ENCODE measurements around the gene IL20RB. TPM values are rescaled to one million over a fixed set of nuclear protein-coding genes. Genes with fewer than 3 reads are reported as not detected.
A peak's percentile ranks its signal among the peaks of the same experiment; 100 is the strongest.

The IL20RB gene, protein sequence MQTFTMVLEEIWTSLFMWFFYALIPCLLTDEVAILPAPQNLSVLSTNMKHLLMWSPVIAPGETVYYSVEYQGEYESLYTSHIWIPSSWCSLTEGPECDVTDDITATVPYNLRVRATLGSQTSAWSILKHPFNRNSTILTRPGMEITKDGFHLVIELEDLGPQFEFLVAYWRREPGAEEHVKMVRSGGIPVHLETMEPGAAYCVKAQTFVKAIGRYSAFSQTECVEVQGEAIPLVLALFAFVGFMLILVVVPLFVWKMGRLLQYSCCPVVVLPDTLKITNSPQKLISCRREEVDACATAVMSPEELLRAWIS
- total RNA-seq (1.6 and 2.5 TPM in 2 replicates), polyA plus RNA-seq (0.65 and 0.79 TPM in 2 replicates), polyA minus RNA-seq (3.2 and 4.1 TPM in 2 replicates), Bru-seq, nascent RNA (percentile 71 among the genes with signal in this experiment), BruChase-seq, experiment 1, labeled RNA remaining after a 6-hour chase (percentile 82 among the genes with signal in this experiment), BruChase-seq, experiment 2, labeled RNA remaining after a 2-hour chase (percentile 76 among the genes with signal in this experiment)
- 0.57 and 0.72 TPM in 2 replicates for polyA plus RNA-seq (2011; cell fraction: cytosol; rRNA removed)
- polyA plus RNA-seq (2011; cell fraction: nucleus; rRNA removed) = 6.6 and 6.8 TPM in 2 replicates
- polyA plus RNA-seq (2012) = 0.37 and 0.46 TPM in 2 replicates
- polyA minus RNA-seq (2011; cell fraction: cytosol; rRNA and poly(A)+ RNA removed) = 17.4 TPM
- polyA minus RNA-seq (2011; cell fraction: nucleus; rRNA and poly(A)+ RNA removed) = 8.5 and 15.5 TPM in 2 replicates
- long read RNA-seq, partial matches to known transcripts = 2 of 4 reads
- long read RNA-seq, other reads (novel, unspliced or antisense) = 2 of 4 reads

DNA sequence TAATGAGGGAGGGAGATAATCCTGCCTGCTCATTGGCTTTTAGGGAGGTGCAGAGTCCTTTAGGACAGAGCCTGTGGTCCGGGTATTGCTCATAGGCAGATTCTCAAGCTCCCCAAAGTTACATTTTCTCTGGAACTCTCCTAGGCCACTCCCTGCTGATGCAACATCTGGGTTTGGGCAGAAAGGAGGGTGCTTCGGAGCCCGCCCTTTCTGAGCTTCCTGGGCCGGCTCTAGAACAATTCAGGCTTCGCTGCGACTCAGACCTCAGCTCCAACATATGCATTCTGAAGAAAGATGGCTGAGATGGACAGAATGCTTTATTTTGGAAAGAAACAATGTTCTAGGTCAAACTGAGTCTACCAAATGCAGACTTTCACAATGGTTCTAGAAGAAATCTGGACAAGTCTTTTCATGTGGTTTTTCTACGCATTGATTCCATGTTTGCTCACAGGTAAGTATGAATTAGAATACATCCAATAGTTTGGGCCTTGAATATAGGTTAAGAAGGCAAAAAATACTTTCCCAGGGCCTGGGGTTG, at the start of gene IL20RB:
Gene IL20RB (plus strand): TSS at position 233 of the 538 bp plus-strand sequence. CDS start 131 bp downstream, at position 364.
- no peaks in the 10 kb centered on the region for H3K9me1 ChIP-seq (replicated peaks; ENCODE audit: control insufficient read depth, extremely low read depth, insufficient read depth, low read length)
- intact Hi-C loops (cut with micrococcal nuclease) = no loop called here
- H3K4me3 ChIP-seq (replicated peaks in 1 of 3; ENCODE audit: insufficient read depth in 1 of 3, low read depth in 1 of 3, low read length in 3 of 3) = no peak within 1 kb of the TSS
- no peaks in the 10 kb centered on the region for H3K36me3 ChIP-seq (ENCODE audit: control insufficient read depth in 2 of 2, extremely low read depth in 1 of 2, insufficient read depth in 2 of 2, low read length in 2 of 2)
- H3K27ac ChIP-seq (ENCODE audit: insufficient read depth, low read depth, low read length) = no peak within 1 kb of the TSS
- ChIA-PET CTCF (interaction anchor here (0.6 to 0.7 kb wide), 2 partner anchors 18 to 143 kb away, joined by 3 read pairs; no protein-coding TSS in a partner anchor), POLR2A (no interaction called here)
- H3K4me2 ChIP-seq (ENCODE audit: insufficient read depth, low read length) = no peak within 1 kb of the TSS
- H3K27me3 ChIP-seq (ENCODE audit: control insufficient read depth in 2 of 2, insufficient read depth in 2 of 2, low read length in 2 of 2) = no peaks in the 10 kb centered on the region
- no peak within 1 kb of the TSS for H2AFZ ChIP-seq (ENCODE audit: low read depth, low read length)
- FAIRE-seq = no peak
- H3K9ac ChIP-seq (replicated peaks; ENCODE audit: extremely low read depth, insufficient read depth, low read length) = no peak within 1 kb of the TSS
- no peak for TF ChIP-seq CTCF (IDR thresholded peaks at IDR 0.05; ENCODE audit: extremely low read depth in 1 of 2, insufficient read depth in 1 of 2, low read depth in 1 of 2, low read length in 2 of 2)
- peaks cover 13% of the 10 kb centered on the region for H3K4me1 ChIP-seq (ENCODE audit: control insufficient read depth, extremely low read depth, insufficient read depth, low read length)
- DNase-seq (ENCODE audit: low read depth, low spot score) = no peak
- no peaks in the 10 kb centered on the region for H3K79me2 ChIP-seq (ENCODE audit: control insufficient read depth, insufficient read depth, low read length)
- dilution Hi-C loops (cut with MboI; ENCODE audit: extremely low pct_ligation_motif_present, low sequenced_read_pairs) = no loop called here
- H4K20me1 ChIP-seq (replicated peaks; ENCODE audit: control insufficient read depth, extremely low read depth, insufficient read depth, low read length) = no peaks in the 10 kb centered on the region
- H3K9me3 ChIP-seq (replicated peaks; ENCODE audit: control insufficient read depth, insufficient read depth, low read length) = no peaks in the 10 kb centered on the region
- BruUV-seq (replicated peaks) = no TSS peak

GRCh38 chr3:136908297-136908696, 49.5 kb upstream of the IL20RB start:
- Histone ChIP-seq H3K79me2 (ENCODE audit: control insufficient read depth, insufficient read depth, low read length) (peaks cover 97% of the 10 kb centered on the region), H3K9me3 (replicated peaks; ENCODE audit: control insufficient read depth, insufficient read depth, low read length) (no peaks in the 10 kb centered on the region), H4K20me1 (replicated peaks; ENCODE audit: control insufficient read depth, extremely low read depth, insufficient read depth, low read length) (no peaks in the 10 kb centered on the region), H3K4me2 (ENCODE audit: insufficient read depth, low read length) (no peak overlapping the region), H3K27ac (ENCODE audit: insufficient read depth, low read depth, low read length) (no peak overlapping the region), H3K27me3 (ENCODE audit: control insufficient read depth in 2 of 2, insufficient read depth in 2 of 2, low read length in 2 of 2) (no peaks in the 10 kb centered on the region), H3K36me3 (ENCODE audit: control insufficient read depth in 2 of 2, extremely low read depth in 1 of 2, insufficient read depth in 2 of 2, low read length in 2 of 2) (no peaks in the 10 kb centered on the region), H3K9ac (replicated peaks; ENCODE audit: extremely low read depth, insufficient read depth, low read length) (no peak overlapping the region), H3K4me1 (ENCODE audit: control insufficient read depth, extremely low read depth, insufficient read depth, low read length) (peaks cover 6% of the 10 kb centered on the region), H3K9me1 (replicated peaks; ENCODE audit: control insufficient read depth, extremely low read depth, insufficient read depth, low read length) (no peaks in the 10 kb centered on the region), H2AFZ (ENCODE audit: low read depth, low read length) (no peak overlapping the region), H3K4me3 (replicated peaks in 1 of 3; ENCODE audit: insufficient read depth in 1 of 3, low read depth in 1 of 3, low read length in 3 of 3) (no peak overlapping the region)
- ChIA-PET POLR2A (no interaction called here), CTCF (no interaction called here)
- intact Hi-C loops (cut with micrococcal nuclease) (no loop called here), dilution Hi-C loops (cut with MboI; ENCODE audit: extremely low pct_ligation_motif_present, low sequenced_read_pairs) (no loop called here)
- DNase-seq (ENCODE audit: low read depth, low spot score) (no peak), FAIRE-seq (no peak)
- BruUV-seq (replicated peaks) = no TSS peak
- TF ChIP-seq JUN (IDR thresholded peaks at IDR 0.05; ENCODE audit: borderline replicate concordance, insufficient read depth, insufficient read length, low read depth) = no peak
- TF ChIP-seq GATA2 (IDR thresholded peaks at IDR 0.05; ENCODE audit: insufficient read depth, insufficient read length, low read depth, low read length) = no peak
- no peak for TF ChIP-seq POLR2AphosphoS5 (IDR thresholded peaks at IDR 0.05; ENCODE audit: insufficient read depth, low read depth, low read length)
- no peak for TF ChIP-seq MYC (IDR thresholded peaks at IDR 0.05; ENCODE audit: low read depth, low read length)
- no peak for TF ChIP-seq EZH2 (IDR thresholded peaks at IDR 0.05; ENCODE audit: borderline replicate concordance, low read depth, low read length, severe bottlenecking)
- TF ChIP-seq CTCF (IDR thresholded peaks at IDR 0.05; ENCODE audit: extremely low read depth in 1 of 2, insufficient read depth in 1 of 2, low read depth in 1 of 2, low read length in 2 of 2) = no peak
- no peak for TF ChIP-seq MAX (IDR thresholded peaks at IDR 0.05; ENCODE audit: insufficient read depth, insufficient read length)
- TF ChIP-seq FOS (IDR thresholded peaks at IDR 0.05; ENCODE audit: borderline replicate concordance, insufficient read depth, low read length) = no peak
- TF ChIP-seq POLR2A (IDR thresholded peaks at IDR 0.05; ENCODE audit: low read depth, low read length) = no peak

All from endothelial cell of umbilical vein (primary cell).